HG02610 (cell line): ENCODE measurements around the gene SRSF12.
"Not testable (repeated sequence)": the region's sequence is repeated elsewhere in the genome, so short reads cannot be mapped to it uniquely, and the experiment has no call there.

ENCODE experiments used
- ATAC-seq: cut with Tn5 transposase; IDR thresholded peaks from one replicate; pipeline ENCODE4 v1.9.1; 2021; ENCODE audit warnings: mild to moderate bottlenecking, moderate library complexity; ENCODE audit not compliant: unreplicated experiment

The SRSF12 gene

DNA sequence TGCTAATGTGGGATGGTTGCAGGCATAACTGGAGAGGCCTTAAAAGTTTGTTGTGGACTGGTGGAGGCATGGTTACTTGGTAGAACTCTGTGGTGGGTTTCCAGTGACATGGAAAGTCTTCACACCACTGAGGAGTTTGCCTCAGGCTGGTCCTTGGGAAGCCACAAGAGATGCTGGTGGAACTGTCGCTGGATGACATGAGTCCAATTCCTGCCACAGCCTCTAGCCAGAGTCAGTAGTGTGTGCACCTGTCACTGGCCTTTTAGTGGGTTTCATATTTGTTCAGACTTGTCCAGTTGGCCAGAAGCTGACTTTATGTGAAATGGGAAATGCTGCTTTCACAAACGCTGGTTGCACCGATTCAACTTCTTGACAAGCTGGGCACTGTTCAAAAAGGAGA is 13.7 kb upstream of the SRSF12 start:
- no peak for ATAC-seq

DNA sequence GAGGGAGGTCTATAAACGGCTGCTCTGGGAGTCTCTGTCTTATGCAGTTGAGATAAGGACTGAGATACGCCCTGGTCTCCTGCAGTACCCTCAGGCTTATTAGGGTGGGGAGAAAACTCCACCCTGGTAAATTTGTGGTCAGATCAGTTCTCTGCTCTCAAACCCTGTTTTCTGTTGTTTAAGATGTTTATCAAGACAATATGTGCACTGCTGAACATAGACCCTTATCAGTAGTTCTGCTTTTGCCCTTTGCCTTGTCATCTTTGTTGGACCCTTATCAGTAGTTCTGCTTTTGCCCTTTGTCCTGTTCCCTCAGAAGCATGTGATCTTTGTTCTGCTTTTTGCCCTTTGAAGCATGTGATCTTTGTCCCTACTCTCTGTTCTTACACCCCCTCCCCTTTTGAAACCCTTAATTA is 10.4 kb upstream of the SRSF12 start:
- ATAC-seq: not testable (repeated sequence)

DNA sequence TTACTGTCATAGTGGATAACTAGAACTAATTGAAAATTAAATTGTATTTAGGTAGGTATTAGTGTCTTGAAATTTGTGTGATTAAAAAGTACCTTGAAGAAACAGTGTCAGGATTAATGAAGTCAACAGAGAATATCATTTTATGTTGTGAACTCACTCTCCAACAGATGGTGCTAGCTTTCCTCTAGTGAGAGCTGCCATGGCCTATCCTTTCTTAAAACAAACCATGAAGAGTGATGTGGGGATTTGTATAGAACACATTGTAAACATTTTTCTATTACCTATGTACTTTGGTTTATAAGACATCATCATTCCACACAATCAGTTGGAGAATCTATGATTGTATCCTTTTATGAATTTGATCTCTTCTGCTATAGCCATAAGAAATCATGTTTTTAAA is 4.8 kb upstream of the SRSF12 start:
- no peak for ATAC-seq

DNA sequence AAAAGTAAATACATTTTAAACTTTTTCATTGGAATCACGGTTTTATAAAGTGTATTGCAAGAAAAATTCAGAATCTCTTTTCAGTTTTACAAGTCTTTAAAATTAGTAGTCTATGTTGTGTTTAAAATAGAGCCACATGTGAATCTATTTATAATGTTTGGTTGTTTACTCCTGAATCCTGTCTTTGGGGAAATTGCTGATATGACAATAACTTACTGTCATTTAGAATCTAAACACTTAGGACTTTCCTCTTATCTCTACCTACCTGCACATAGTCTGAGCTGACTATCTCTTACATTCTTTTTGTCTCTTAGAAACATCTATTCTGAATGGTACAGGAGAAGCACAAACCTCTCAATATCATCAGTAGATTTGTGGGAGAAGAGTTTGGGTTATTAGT is 4.1 kb upstream of the SRSF12 start:
- no peak for ATAC-seq

DNA sequence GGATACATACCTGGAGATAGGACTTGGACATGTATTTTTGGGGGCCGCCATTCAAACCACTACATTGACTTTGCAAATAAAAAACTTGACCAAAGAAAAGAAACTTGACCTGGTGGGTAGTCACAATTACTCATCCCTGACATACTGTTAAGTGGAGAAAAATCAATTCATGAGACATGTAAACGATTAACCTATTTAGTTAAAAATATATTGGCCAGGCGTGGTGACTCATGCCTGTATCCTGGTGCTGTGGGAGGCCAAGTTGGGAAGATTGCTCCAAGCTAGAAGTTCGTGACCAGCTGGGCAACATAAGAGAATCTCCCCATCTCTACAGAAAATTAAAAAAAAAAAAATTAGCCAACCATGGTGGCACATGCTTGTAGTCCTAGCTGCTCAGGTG is 2.5 kb upstream of the SRSF12 start:
- no peak for ATAC-seq

DNA sequence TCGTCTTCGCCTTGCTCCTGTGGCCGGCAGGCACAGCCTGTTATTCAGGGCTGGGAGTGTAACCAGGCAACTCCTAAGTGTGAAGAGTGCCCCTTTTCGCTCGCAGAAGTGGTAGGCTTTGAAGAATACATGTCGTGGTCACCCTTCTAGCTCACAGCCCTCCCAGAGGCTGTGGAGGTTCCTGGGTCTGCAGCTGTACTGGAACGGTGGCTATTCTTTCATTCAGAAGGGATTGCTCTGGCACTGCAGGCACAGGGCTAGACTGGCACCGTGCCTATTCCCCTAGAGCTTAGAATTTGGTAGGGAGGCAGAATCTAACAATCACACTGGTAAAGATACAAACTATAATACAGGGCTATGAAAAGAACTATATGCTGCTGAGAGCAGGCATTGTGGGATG is 1.1 kb upstream of the SRSF12 start:
- no peak for ATAC-seq

DNA sequence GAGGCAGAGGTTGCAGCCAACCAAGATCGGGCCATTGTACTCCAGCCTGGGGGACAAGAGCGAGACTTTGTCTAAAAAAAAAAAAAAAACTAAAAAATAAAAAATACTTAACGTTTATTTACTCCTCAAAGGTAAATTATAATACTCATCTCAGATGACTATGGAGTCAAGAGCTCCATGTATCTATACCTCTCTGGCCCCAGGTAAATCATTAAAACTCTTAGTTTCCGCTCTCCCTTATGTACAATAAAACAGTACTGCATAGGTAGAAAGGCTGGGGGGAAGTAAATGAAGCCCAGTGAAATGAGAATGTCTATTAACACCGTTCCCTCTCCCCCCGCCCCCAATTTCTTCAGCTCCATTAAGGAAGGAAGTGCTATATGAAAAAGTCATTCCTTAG is 1.2 kb downstream of the SRSF12 start:
- no peak for ATAC-seq

DNA sequence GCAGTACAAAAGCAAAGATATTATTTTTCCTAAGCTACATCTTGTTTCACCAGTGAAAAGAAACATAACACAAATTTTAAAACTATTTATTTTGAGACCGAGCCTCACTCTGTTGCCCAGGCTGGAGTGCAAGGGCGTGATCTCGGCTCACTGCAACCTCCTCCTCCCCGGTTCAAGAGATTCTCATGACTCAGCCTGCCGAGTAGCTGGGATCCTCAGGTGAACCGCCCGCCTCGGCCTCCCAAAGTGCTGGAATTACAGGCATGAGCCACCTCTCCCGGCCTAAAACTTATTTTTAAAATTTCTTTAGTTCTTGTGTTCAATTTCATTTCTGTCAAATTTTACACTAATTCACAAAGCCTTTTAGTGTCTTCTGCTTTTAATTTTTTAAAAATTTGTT is 5.9 kb downstream of the SRSF12 start:
- no peak for ATAC-seq

DNA sequence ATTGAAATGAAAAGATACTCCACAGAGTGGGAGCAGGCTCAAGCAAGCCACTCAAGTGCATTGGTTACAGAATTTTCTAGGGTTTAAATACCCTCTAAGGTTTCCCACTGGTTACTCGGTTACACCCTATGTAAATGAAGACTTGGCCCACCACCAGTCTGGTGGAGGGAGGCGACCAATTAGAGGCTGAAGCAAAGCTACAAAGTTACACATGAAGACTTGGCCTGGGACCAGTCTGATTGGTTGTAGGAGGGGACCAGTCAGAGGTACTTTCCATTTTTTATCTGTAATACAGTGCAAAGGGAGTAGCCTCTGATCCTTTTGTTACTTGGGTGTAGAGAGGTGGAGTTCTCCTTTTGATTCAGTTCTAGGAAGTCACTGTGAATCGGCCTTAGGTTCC is 7.6 kb downstream of the SRSF12 start:
- no peak for ATAC-seq

DNA sequence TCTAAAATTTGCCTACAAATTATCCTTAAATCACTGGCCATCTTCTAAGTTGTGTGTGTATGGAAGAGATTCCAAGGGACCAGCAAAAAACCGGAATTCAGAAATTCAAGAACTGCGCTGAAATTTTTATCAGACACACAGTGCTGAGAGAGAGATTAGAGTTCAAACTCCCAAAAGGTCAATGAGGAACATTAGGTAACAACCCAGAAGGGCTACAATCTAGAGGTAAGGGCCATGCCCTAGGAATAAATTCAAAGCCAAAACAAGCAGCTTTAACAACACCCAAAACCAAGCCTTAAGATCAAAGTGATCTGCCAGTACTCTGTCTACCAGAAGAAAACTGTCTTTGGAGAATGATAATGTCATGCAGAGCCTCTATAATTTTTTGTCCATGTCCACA is 17.8 kb downstream of the SRSF12 start:
- ATAC-seq: no peak

DNA sequence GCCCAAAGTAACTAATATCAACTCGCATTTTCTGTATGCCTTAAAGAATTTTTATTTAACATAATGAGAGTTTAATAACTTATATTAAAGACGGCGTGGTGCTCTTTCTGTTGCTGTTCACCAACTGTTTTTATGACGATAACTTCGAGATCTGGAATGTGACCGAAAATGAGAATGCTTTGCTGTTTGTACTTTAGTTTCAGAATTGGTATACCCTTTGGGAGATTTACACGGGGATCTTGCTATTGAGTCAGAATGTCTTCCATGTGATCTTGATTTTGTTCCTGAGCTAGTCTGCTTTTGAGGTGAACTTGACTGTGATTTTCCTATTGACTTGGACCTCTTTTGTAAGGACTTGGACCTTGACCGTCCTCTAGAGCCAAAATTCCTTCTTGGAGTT is 19.4 kb downstream of the SRSF12 start:
- ATAC-seq: no peak

DNA sequence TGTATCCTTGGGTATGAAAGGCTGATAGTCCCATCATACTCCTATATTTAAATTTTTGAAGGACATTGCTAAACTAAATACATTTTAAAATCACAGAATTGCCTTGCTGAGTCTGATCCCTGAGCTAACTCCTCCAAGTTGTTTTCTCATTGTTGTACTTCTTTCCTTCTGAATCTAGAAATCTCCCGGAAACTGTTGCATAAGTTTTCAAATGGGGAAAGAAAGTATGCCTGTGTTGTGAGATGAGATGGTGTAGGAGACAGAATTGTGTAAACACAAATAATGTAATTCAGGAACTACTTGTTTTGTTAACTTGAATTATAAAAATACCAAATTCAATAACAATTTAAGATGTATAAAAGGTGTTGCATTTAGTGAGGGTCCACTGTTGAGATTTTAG is 30.0 kb downstream of the SRSF12 start:
- no peak for ATAC-seq

DNA sequence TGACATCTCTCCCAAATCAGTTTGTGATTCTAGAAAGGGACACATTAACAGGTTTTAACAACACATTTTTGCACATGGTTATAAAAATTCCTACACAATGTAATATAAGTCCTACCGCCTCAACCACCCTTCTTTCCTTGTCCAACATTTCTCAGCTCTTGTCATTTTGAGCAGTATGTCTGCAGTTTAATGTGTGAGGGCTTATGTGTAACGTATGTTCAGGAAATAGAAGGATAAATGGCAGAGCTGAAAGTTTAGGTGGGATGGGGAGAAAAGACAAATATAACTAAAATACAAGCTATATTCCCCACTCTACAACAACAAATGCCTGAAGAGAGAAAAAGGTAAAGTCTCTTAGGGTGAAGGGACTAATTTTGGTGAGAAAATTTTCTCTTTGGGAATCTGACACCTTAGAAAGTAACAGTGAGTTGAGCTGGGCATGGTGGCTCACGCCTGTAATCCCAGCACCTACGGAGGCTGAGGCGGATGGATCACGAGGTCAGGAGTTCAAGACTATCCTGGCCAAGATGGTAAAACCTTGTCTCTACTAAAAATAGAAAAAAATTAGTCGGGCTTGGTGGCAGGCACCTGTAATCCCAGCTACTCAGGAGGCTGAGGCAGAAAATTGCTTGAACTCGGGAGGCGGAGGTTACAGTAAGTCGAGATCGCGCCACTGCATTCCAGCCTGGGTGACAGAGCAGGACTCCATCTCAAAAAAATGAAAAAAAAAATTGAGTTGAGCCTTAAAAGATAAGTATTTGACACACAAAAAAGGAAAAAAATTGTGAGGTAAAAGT is 32.3 kb downstream of the SRSF12 start:
- no peak for ATAC-seq

DNA sequence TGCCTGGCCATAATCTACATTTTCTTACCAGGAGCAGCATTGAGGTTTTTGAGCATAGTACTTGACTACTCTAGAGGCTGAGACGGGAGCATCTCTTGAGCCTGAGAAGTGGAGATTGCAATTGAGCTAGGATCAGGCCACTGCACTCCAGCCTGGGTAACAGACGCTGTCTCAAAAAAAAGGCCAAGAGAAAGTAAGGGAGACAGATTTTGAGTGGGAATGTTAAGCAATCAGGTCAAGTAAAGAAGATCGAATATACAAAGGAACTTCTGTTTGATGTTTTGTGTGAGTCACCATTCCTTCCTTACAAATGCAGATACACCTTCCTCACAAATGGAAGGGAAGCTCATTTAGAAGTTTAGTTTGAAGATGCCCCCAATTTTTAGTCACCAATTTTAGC is 32.9 kb downstream of the SRSF12 start:
- ATAC-seq: no peak

DNA sequence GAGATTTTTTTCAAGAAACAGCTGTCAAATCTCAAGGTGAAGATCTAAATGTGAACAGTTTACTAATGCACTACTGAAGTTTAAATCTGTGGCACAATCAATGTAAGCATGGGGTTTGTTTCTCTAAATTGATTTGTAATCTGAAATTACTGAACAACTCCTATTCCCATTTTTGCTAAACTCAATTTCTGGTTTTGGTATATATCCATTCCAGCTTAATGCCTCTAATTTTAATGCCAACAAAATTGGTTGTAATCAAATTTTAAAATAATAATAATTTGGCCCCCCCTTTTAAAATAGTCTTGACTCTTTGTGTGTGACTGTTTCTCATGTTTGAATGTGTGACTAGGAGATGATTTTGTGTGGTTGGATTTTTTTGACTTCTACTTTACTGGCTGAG is 33.3 kb downstream of the SRSF12 start:
- no peak for ATAC-seq

DNA sequence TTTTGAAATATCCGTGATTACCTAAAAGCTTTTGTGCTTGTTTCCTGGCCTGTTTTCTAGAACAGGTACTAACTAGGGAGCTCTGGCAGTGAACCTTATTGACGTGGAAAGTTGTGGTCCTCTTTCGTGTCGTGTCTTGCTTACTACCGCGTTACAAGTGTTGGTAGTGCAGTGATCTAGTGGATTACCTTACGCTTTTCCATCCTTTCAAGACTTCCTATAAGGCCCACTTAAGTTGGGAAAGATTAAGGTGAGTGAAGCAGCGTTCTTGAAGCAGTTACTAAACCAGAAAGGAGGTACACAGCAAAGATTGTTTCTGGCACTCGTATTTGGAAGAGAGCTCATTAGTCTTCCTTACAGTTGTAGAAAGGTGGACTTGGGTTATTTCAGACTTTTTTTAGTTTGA is 35.4 kb downstream of the SRSF12 start:
- ATAC-seq: no peak

DNA sequence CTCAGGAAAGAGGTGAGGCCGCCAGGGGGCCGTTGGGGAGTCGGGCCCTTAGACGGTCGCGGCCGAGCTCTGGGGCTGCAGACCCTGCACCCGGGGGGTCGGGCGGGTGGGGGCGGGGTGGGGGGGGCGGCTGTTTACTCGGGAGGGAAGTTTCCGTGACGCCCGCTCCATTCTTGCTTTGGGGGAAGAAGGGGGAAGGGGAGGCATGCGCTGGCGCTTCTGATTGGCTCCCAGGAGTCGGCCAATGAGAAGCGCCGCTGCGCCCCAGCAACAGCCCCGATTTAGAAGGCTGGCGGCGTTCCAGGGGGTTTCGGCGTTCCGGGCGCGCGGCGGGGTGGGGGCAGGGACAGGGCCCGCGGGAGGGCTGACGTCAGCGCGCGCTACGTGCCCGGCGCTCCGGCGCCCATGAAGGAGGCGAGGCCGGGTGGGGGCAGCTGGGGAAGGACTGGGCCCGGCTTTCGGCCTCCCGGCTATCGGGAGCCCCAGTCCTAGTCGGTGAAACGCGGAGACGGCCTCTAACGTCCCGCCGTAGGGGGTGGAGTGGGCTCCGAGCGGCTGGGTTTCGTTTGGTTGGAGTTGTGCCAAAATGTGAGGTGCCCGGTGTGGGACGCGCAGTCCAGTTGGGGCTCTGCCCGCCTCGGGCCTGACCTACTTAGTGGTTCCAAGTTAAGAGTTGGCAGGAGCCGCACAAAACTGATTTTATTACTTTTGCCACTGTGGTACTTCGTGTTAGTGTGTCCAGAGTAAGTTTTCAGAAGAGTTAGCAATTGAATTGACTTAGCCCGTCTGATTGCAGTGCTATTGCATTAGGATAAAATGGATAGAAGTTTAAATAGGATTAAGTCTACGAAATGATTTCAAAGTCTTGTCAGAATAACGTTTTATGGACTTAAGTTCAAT is 36.2 kb downstream of the SRSF12 start:
- peak; percentile 62 for ATAC-seq

DNA sequence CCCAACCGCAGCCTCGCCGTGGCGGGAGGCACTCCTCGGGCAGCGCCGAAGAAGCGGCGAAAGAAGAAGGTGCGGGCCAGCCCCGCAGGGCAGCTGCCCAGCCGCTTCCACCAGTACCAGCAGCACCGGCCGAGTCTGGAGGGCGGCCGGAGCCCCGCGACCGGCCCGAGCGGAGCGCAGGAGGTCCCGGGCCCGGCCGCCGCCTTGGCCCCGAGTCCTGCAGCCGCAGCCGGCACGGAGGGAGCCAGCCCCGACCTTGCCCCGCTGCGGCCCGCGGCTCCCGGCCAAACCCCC is 36.8 kb downstream of the SRSF12 start:
- peak; percentile 5 for ATAC-seq

DNA sequence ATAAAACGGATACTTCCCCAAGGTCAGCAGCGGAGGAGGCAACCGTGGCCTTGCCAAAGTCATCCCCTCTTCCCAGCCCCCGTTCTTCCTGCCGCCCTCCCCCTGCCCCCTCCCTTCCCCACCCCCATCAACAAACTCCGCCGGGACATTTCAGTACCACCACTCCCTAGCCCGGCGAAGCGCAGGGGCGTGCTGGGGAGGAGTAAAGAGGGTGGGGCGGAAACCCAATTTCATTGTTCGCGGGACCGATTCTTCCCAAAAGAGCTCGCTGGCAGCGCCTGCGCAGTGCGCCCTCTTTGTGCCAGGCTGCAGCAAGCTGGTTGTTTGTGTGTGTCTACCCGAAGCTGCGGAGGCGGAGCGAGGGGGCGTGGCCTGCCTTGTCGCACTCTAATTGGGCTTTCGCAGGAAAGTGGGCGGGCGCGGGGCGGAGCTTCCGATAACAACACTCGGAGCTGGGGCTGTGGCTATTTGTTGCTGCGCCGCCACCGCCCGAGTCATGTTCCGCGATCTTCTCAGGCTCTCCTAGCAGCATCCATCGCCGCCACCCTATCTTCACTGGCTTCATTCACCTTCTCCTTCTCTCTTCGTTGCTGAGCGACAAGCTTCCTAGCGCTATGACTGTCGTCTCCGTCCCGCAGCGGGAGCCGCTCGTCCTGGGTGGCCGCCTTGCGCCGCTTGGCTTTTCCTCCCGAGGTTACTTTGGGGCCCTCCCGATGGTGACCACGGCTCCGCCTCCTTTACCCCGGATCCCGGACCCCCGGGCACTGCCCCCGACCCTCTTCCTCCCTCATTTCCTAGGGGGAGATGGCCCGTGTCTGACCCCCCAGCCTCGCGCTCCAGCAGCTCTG is 37.4 kb downstream of the SRSF12 start, which contains the start of gene PNRC1:
TSS of gene PNRC1 (plus strand) at position 471 of the 848 bp plus-strand sequence. CDS start at position 615, 144 bp downstream.
- peak; percentile 73 for ATAC-seq

DNA sequence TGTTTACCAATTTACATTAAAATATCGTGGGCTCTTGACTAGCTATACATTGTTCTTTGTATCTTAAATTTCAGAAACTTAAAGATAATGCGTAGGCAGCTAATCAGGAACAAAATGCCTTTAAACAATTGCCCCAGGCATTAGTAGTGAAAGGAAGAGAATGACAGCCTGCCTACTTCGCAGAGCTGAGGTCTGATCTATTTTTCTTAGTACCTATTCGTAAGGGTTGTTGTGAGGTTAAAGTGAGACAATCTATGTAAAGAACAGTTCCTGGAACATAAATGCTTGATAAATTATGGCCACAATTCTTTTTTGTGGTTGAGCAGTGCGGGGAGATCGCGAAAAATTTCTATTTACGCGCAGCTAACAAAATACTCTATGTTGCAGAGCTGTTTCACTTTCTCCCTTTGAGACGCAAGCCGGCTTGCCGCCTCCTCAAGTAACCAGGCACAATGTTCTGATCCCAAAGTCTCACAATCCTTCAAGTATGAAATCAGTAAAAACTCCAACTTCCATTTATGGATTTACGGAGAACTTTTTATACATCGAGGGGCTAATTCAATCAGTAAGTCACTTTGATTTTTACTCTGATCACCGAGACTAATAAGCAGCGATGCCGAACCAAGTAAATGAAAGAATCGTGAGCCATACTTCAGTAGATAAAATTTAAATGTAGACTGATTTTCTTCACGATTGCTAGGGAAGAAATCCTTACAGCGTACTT is 38.2 kb downstream of the SRSF12 start:
- ATAC-seq: no peak

DNA sequence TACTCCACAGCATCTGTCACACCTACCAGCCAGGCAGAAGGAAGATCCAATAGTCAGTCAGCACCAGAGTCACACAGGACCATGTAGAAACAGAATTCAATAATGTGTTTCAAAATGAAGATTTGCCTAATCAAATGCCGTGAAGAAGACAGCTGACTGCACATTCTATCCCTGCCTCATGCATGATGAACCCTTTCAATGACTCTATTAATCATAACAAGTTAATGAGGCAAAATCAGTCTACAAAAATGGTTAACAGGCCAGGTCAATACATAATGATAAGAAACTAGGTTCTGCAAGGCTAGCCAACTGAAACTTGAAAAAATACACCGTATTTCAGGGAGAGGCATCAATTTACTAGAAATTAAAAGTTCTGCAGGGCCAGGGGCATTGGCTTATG is 44.0 kb downstream of the SRSF12 start:
- ATAC-seq: no peak
